GM12878 (cell line): ENCODE results near the gene PSMD4. TPM values are rescaled to one million over a fixed set of nuclear protein-coding genes. Genes with fewer than 3 reads are reported as not detected.

Source experiments
- ATAC-seq: fragments of 200-7000 bp; cut with Tn5 transposase; 3 replicates; pipeline ENCODE4 v1.9.1; 2020; ENCODE audit warnings: mild to moderate bottlenecking, moderate library complexity
- BruUV-seq: library from RNA; stranded (reverse); fragments of 400-500 nt; replicated peaks from 2 replicates; lab custom pipeline; 2021; lab: Mats Ljungman, UMichigan
- CTCF ChIA-PET: fragments of 300-600 bp; sonication (Branson Sonifier 250); formaldehyde crosslinking; extraction: SDS; loops from one replicate; lab custom pipeline; 2021; ENCODE audit warnings: inconsistent platforms; lab: Yijun Ruan, JAX
- POLR2A ChIA-PET: fragments of 350-600 bp; formaldehyde crosslinking; extraction: SDS; loops from one replicate; lab custom pipeline; 2021; ENCODE audit warnings: inconsistent platforms; lab: Charles Lee
- RAD21 ChIA-PET: fragments of 300-600 bp; sonication (Branson Sonifier 250); formaldehyde crosslinking; loops from one replicate; lab custom pipeline; 2023; ENCODE audit warnings: antibody characterized with exemption; ENCODE audit not compliant: unreplicated experiment; lab: Charles Lee
- SMC1A ChIA-PET: fragments of 300-600 bp; sonication (Branson Sonifier 250); formaldehyde crosslinking; loops from one replicate; lab custom pipeline; 2023; ENCODE audit not compliant: unreplicated experiment, uncharacterized antibody; lab: Charles Lee
- DNase-seq: peaks from one replicate; pipeline ENCODE4 v3.0.0-alpha.2; 2011; ENCODE audit warnings: low read depth, low spot score
- FAIRE-seq: peaks from 3 replicates; lab custom pipeline; 2011; peaks lifted over from hg19 to GRCh38; lab: Jason Lieb, UNC
- H2AFZ ChIP-seq: 2 replicates; pipeline ENCODE4 v1.6.0; 2011; ENCODE audit warnings: low read depth, low read length, control low read depth; ENCODE audit not compliant: control insufficient read depth
- H3K27ac ChIP-seq: 2 replicates; pipeline ENCODE4 v1.5.1; 2011; ENCODE audit warnings: control low read depth; ENCODE audit not compliant: control insufficient read depth, insufficient read depth
- H3K27me3 ChIP-seq, 2 experiments: replicated peaks in 1 of 2; 2 replicates each; pipeline versions ENCODE4 v1.6.0 to v1.6.1; 2011; ENCODE audit warnings: low read length in 1 of 2; ENCODE audit not compliant: control insufficient read depth in 2 of 2, insufficient read depth in 2 of 2
- H3K36me3 ChIP-seq, 2 experiments: 2 replicates each; pipeline ENCODE4 v1.5.1; 2011; ENCODE audit warnings: low read length in 1 of 2; ENCODE audit not compliant: control insufficient read depth in 2 of 2, insufficient read depth in 2 of 2
- H3K4me1 ChIP-seq: 2 replicates; pipeline ENCODE4 v1.6.1; 2011; ENCODE audit warnings: mild to moderate bottlenecking, low read length, moderate library complexity, mixed read lengths; ENCODE audit not compliant: control insufficient read depth, insufficient read depth
- H3K4me2 ChIP-seq: 2 replicates; pipeline ENCODE4 v1.6.0; 2011; ENCODE audit warnings: control low read depth; ENCODE audit not compliant: control insufficient read depth, insufficient read depth
- H3K4me3 ChIP-seq: fragments of 200-600 bp; sonication (generic); 2 replicates; pipeline ENCODE4 v1.5.1; 2016
- H3K79me2 ChIP-seq: 2 replicates; pipeline ENCODE4 v1.6.0; 2011; ENCODE audit warnings: low read length; ENCODE audit not compliant: control insufficient read depth, insufficient read depth
- H3K9ac ChIP-seq: 2 replicates; pipeline ENCODE4 v1.8.0; 2011; ENCODE audit warnings: low read length, control low read depth, mixed read lengths; ENCODE audit not compliant: control insufficient read depth, insufficient read depth
- H3K9me3 ChIP-seq: replicated peaks from 3 replicates; pipeline ENCODE4 v1.5.1; 2011; ENCODE audit warnings: mild to moderate bottlenecking, low read length; ENCODE audit not compliant: control insufficient read depth, insufficient read depth
- H4K20me1 ChIP-seq: 2 replicates; pipeline ENCODE4 v1.6.0; 2011; ENCODE audit not compliant: control insufficient read depth, insufficient read depth
- MTA2 ChIP-seq: fragments of 450-650 bp; IDR thresholded peaks from 2 replicates; pipeline ENCODE4 v1.6.1; 2016; ENCODE audit warnings: low read depth, mild to moderate bottlenecking, moderate library complexity
- RCOR1 ChIP-seq: conservative IDR thresholded peaks from 2 replicates; pipeline ENCODE4 v1.6.1; 2012; ENCODE audit warnings: low read depth, low read length, improper control_type of control experiment
- SP1 ChIP-seq: IDR thresholded peaks from one replicate; pipeline ENCODE4 v1.6.1; 2011; ENCODE audit warnings: low read depth, low read length
- SREBF2 ChIP-seq: IDR thresholded peaks from 2 replicates; pipeline ENCODE4 v1.6.1; 2012; ENCODE audit warnings: mild to moderate bottlenecking, low read length
- TBL1XR1 ChIP-seq: IDR thresholded peaks from 2 replicates; pipeline ENCODE4 v1.6.1; 2012; ENCODE audit warnings: low read depth, low read length, improper control_type of control experiment
- ZNF207 ChIP-seq: fragments of 450-650 bp; IDR thresholded peaks from 2 replicates; pipeline ENCODE4 v1.6.1; 2014; ENCODE audit warnings: antibody characterized with exemption, mild to moderate bottlenecking, borderline replicate concordance
- WGBS: methylation state at CpG from one replicate; pipeline ENCODE4 v1.1.6; 2016; ENCODE audit warnings: low lambda C conversion rate; ENCODE audit not compliant: insufficient replicate concordance, insufficient coverage; ENCODE audit errors: missing lambda C conversion rate; 5-methylcytosine and 5-hydroxymethylcytosine counted together
- in situ Hi-C: fragments of 300-500 bp; cut with MboI; formaldehyde crosslinking; loops from 9 replicates; pipeline ENCODE4 v1.14.3; 2018; ENCODE audit warnings: mixed read lengths
- intact Hi-C: fragments of 100-400 bp; cut with micrococcal nuclease; formaldehyde crosslinking; loops from one replicate; pipeline ENCODE4 v1.14.2; 2022; ENCODE audit not compliant: unreplicated experiment
- polyA plus RNA-seq, 11 experiments: library from polyadenylated mRNA; depleted of rRNA in 4 of 11; unstranded in 6 of 11; stranded (reverse) in 5 of 11; fragments of >200 nt; fragmentation: Nextera tagmentation in 4 of 11; fragmentation: Illumina TruSeq in 1 of 11; extraction: Ambion mirVana in 4 of 11; extraction: Trizol in 1 of 11; gene quantifications; 1 replicate in 1 of 11; 2 replicates in 10 of 11; pipeline versions ENCODE4 v1.2.1 to v1.2.3, GENCODE V29; 2011 to 2016; ENCODE audit warnings: inconsistent platforms in 2 of 11, missing spikeins in 2 of 11, low read depth in 1 of 11
- total RNA-seq, 4 experiments: library from RNA; depleted of rRNA in 3 of 4; stranded (reverse); fragments of >200 nt in 3 of 4; fragmentation: Illumina TruSeq in 1 of 4; extraction: Trizol in 1 of 4; gene quantifications; 2 replicates each; pipeline versions ENCODE4 v1.2.1 to v1.2.3, GENCODE V29; 2013 to 2021
- TF ChIP-seq, protein P1 (sequence below): IDR thresholded peaks from 2 replicates; pipeline ENCODE4 v1.6.1; 2012; ENCODE audit warnings: low read length, inconsistent platforms
- TF ChIP-seq, protein P2 (sequence below), 3 experiments: IDR thresholded peaks in 2 of 3; conservative IDR thresholded peaks in 1 of 3; 2 replicates each; pipeline ENCODE4 v1.5.1; 2011; ENCODE audit warnings: low read depth in 3 of 3, low read length in 3 of 3, mild to moderate bottlenecking in 3 of 3, control low read depth in 2 of 3, moderate library complexity in 2 of 3, inconsistent platforms in 1 of 3, mixed read lengths in 1 of 3; ENCODE audit not compliant: control insufficient read depth in 2 of 3, insufficient read depth in 1 of 3; ENCODE audit errors: extremely low read depth in 1 of 3

Gene PSMD4
- total and polyA plus RNA-seq, 10 of the 15 experiments (the other 5 are each of a cell fraction or from before 2014, with no cell fraction given): 129 to 281 (median 188) TPM

GRCh38 chr1:151267760-151268159 is 13.2 kb downstream of the PSMD4 start:
- Histone ChIP-seq H3K9me3 (no peaks in the 10 kb centered on the region), H2AFZ (no peak overlapping the region), H3K27me3 (no peaks in the 10 kb centered on the region), H3K27ac (no peak overlapping the region), H3K9ac (no peak overlapping the region), H3K79me2 (no peaks in the 10 kb centered on the region; the same call in 1 of the 2 replicates), H3K4me1 (no peaks in the 10 kb centered on the region), H3K36me3 (peaks cover 9 to 18% of the 10 kb centered on the region in 2 experiments), H4K20me1 (no peaks in the 10 kb centered on the region), H3K4me2 (no peak overlapping the region), H3K4me3 (no peak overlapping the region)
- WGBS: 77% methylated on average over 4 of the region's 4 CpGs
- ChIA-PET RAD21 (no interaction called here), CTCF (interaction anchor here (0.7 kb wide), 1 partner anchor 18 kb away, joined by 4 read pairs; no protein-coding TSS in a partner anchor), POLR2A (no interaction called here), SMC1A (no interaction called here)
- no peak for TF ChIP-seq TBL1XR1
- TF ChIP-seq, protein P1, sequence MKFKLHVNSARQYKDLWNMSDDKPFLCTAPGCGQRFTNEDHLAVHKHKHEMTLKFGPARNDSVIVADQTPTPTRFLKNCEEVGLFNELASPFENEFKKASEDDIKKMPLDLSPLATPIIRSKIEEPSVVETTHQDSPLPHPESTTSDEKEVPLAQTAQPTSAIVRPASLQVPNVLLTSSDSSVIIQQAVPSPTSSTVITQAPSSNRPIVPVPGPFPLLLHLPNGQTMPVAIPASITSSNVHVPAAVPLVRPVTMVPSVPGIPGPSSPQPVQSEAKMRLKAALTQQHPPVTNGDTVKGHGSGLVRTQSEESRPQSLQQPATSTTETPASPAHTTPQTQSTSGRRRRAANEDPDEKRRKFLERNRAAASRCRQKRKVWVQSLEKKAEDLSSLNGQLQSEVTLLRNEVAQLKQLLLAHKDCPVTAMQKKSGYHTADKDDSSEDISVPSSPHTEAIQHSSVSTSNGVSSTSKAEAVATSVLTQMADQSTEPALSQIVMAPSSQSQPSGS: no peak
- TF ChIP-seq SREBF2: no peak
- TF ChIP-seq SP1: no peak
- no peak for TF ChIP-seq ZNF207
- TF ChIP-seq MTA2: no peak
- no peak for TF ChIP-seq RCOR1
- TF ChIP-seq, protein P2, sequence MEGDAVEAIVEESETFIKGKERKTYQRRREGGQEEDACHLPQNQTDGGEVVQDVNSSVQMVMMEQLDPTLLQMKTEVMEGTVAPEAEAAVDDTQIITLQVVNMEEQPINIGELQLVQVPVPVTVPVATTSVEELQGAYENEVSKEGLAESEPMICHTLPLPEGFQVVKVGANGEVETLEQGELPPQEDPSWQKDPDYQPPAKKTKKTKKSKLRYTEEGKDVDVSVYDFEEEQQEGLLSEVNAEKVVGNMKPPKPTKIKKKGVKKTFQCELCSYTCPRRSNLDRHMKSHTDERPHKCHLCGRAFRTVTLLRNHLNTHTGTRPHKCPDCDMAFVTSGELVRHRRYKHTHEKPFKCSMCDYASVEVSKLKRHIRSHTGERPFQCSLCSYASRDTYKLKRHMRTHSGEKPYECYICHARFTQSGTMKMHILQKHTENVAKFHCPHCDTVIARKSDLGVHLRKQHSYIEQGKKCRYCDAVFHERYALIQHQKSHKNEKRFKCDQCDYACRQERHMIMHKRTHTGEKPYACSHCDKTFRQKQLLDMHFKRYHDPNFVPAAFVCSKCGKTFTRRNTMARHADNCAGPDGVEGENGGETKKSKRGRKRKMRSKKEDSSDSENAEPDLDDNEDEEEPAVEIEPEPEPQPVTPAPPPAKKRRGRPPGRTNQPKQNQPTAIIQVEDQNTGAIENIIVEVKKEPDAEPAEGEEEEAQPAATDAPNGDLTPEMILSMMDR (IDR thresholded peaks at IDR 0.05 in 2 of 3, conservative IDR thresholded peaks at IDR 0.05 in 1 of 3; ENCODE audit: control insufficient read depth in 2 of 3, extremely low read depth in 1 of 3, insufficient read depth in 1 of 3, low read depth in 3 of 3, low read length in 3 of 3): no peak
- intact Hi-C loops: no loop called here
- FAIRE-seq (no peak), ATAC-seq (no peak), DNase-seq (no peak)
- in situ Hi-C loops: no loop called here
- BruUV-seq: no TSS peak
